OCI-LY1 (cell line): ENCODE data around the gene ALDH3A1.

ENCODE experiments used
- EZH2 ChIP-seq: fragments of 200-600 bp; sonication (generic), shearing (Covaris generic); IDR thresholded peaks from 2 replicates; pipeline ENCODE4 v1.8.0; 2017; ENCODE audit warnings: borderline replicate concordance, mixed run types, mild to moderate bottlenecking, antibody characterized with exemption, low read length, moderate library complexity, mixed read lengths
- TF ChIP-seq, protein P1 (sequence below): fragments of 200-600 bp; sonication (generic), shearing (Covaris generic); IDR thresholded peaks from 2 replicates; pipeline ENCODE4 v1.5.1; 2017; ENCODE audit warnings: mild to moderate bottlenecking, antibody characterized with exemption, low read length, moderate library complexity, mixed read lengths

GRCh38 chr17:19702217-19702641, 45.9 kb downstream of the ALDH3A1 start:
- TF ChIP-seq, protein P1, sequence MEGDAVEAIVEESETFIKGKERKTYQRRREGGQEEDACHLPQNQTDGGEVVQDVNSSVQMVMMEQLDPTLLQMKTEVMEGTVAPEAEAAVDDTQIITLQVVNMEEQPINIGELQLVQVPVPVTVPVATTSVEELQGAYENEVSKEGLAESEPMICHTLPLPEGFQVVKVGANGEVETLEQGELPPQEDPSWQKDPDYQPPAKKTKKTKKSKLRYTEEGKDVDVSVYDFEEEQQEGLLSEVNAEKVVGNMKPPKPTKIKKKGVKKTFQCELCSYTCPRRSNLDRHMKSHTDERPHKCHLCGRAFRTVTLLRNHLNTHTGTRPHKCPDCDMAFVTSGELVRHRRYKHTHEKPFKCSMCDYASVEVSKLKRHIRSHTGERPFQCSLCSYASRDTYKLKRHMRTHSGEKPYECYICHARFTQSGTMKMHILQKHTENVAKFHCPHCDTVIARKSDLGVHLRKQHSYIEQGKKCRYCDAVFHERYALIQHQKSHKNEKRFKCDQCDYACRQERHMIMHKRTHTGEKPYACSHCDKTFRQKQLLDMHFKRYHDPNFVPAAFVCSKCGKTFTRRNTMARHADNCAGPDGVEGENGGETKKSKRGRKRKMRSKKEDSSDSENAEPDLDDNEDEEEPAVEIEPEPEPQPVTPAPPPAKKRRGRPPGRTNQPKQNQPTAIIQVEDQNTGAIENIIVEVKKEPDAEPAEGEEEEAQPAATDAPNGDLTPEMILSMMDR: no peak
- TF ChIP-seq EZH2: no peak
